H1 (cell line): Measurements from ENCODE around the gene ZNF25.

Source experiments
- CHD2 ChIP-seq: IDR thresholded peaks from 2 replicates; pipeline ENCODE4 v1.6.1; 2012; ENCODE audit warnings: low read length, improper control_type of control experiment
- FOSL1 ChIP-seq: IDR thresholded peaks from 2 replicates; pipeline ENCODE4 v1.6.1; 2011; ENCODE audit warnings: mild to moderate bottlenecking, low read depth, low read length, moderate library complexity; ENCODE audit not compliant: insufficient read depth
- JUND ChIP-seq: IDR thresholded peaks from 2 replicates; pipeline ENCODE4 v1.6.1; 2011; ENCODE audit warnings: mild to moderate bottlenecking, improper control_type of control experiment, low read length
- NANOG ChIP-seq: IDR thresholded peaks from 2 replicates; pipeline ENCODE4 v1.6.1; 2011; ENCODE audit warnings: low read length, low read depth, mild to moderate bottlenecking, inconsistent platforms; ENCODE audit not compliant: insufficient read depth, poor library complexity, severe bottlenecking
- POLR2A ChIP-seq, 2 experiments: IDR thresholded peaks; 1 replicate in 1 of 2; 2 replicates in 1 of 2; pipeline ENCODE4 v1.6.1; 2011; ENCODE audit warnings: low read depth in 2 of 2, low read length in 2 of 2, mild to moderate bottlenecking in 2 of 2; ENCODE audit errors: control extremely low read depth in 1 of 2
- RFX5 ChIP-seq: IDR thresholded peaks from 2 replicates; pipeline ENCODE4 v1.6.1; 2011; ENCODE audit warnings: low read depth, low read length, improper control_type of control experiment, borderline replicate concordance
- SP2 ChIP-seq: IDR thresholded peaks from 2 replicates; pipeline ENCODE4 v1.6.1; 2012; ENCODE audit warnings: mild to moderate bottlenecking, low read length, inconsistent platforms

DNA sequence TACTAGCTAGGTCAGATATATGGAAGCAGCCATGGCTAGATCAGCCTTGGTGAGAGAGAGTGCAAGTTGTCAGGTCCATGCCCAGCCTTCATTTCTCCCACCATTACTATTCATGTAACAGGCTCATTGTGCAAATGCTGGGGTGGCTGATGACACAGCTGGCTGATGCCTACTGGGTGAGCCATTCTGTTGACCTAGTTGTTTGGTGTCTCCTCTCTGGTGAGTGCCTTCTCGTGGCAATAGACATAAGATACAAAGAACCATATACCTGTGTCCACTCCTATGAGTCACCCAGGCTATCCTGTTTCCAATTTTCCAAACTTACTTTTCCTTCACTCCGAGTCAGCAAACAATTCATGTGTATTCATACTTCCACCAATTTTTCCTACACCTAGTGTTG, 46.0 kb downstream of the ZNF25 start:
- TF ChIP-seq CHD2 (no peak), JUND (no peak), NANOG (no peak), SP2 (no peak), POLR2A (IDR thresholded peaks at IDR 0.05; ENCODE audit: control extremely low read depth in 1 of 2, low read depth in 2 of 2, low read length in 2 of 2) (no peak), FOSL1 (no peak), RFX5 (no peak)
